ENCODE data around the gene DYNLT2. TPM values are rescaled to one million over a fixed set of nuclear protein-coding genes. Genes with fewer than 3 reads are reported as not detected.

Gene DYNLT2
- total RNA-seq, 1 donor from 2014 or later, result 0.52 TPM

GRCh38 chr6:169741344-169741743, 10.0 kb downstream of the DYNLT2 start:
- H3K9me3 ChIP-seq (ENCODE audit: control insufficient read depth in 3 of 3, low read length in 3 of 3), result no peaks in the 10 kb centered on the region
- no peaks in the 10 kb centered on the region for H3K36me3 ChIP-seq (ENCODE audit: control insufficient read depth in 3 of 3, insufficient read depth in 3 of 3, low read length in 3 of 3)
- H3K4me1 ChIP-seq (ENCODE audit: control insufficient read depth in 3 of 3, insufficient read depth in 3 of 3, low read length in 3 of 3), result peaks cover 14 to 18% (median 17%) of the 10 kb centered on the region in 3 donors
- no peaks in the 10 kb centered on the region for H3K27me3 ChIP-seq (ENCODE audit: control insufficient read depth in 3 of 3, insufficient read depth in 3 of 3, low read length in 3 of 3)
- no peak overlapping the region for H3K9ac ChIP-seq (ENCODE audit: low read depth in 1 of 3, low read length in 3 of 3)
- no peak overlapping the region for H3K27ac ChIP-seq (ENCODE audit: low read depth, low read length)
- no peak overlapping the region for H3K4me3 ChIP-seq (ENCODE audit: low read length in 3 of 3)

GRCh38 chr6:169738976-169739529, 12.3 kb downstream of the DYNLT2 start:
- H3K27ac ChIP-seq (ENCODE audit: low read depth, low read length), result peak overlapping the region; percentile 8
- no peaks in the 10 kb centered on the region for H3K27me3 ChIP-seq (ENCODE audit: control insufficient read depth in 3 of 3, insufficient read depth in 3 of 3, low read length in 3 of 3)
- H3K4me1 ChIP-seq (ENCODE audit: control insufficient read depth in 3 of 3, insufficient read depth in 3 of 3, low read length in 3 of 3), result peaks cover 14 to 21% (median 18%) of the 10 kb centered on the region in 3 donors
- peak overlapping the region in 1 of 3 donors; percentile 67 for H3K4me3 ChIP-seq (ENCODE audit: low read length in 3 of 3)
- peak overlapping the region in 2 of 3 donors; percentile 38 to 74 for H3K9ac ChIP-seq (ENCODE audit: low read depth in 1 of 3, low read length in 3 of 3)
- no peaks in the 10 kb centered on the region for H3K9me3 ChIP-seq (ENCODE audit: control insufficient read depth in 3 of 3, low read length in 3 of 3)
- no peaks in the 10 kb centered on the region for H3K36me3 ChIP-seq (ENCODE audit: control insufficient read depth in 3 of 3, insufficient read depth in 3 of 3, low read length in 3 of 3)

GRCh38 chr6:169738204-169738975, 13.0 kb downstream of the DYNLT2 start:
- peak overlapping the region; percentile 38 to 74 (median 59) for H3K9ac ChIP-seq (ENCODE audit: low read depth in 1 of 3, low read length in 3 of 3)
- no peaks in the 10 kb centered on the region for H3K36me3 ChIP-seq (ENCODE audit: control insufficient read depth in 3 of 3, insufficient read depth in 3 of 3, low read length in 3 of 3)
- no peaks in the 10 kb centered on the region for H3K27me3 ChIP-seq (ENCODE audit: control insufficient read depth in 3 of 3, insufficient read depth in 3 of 3, low read length in 3 of 3)
- H3K4me1 ChIP-seq (ENCODE audit: control insufficient read depth in 3 of 3, insufficient read depth in 3 of 3, low read length in 3 of 3), result peaks cover 14 to 21% (median 18%) of the 10 kb centered on the region in 3 donors
- peak overlapping the region; percentile 5 for H3K27ac ChIP-seq (ENCODE audit: low read depth, low read length)
- peak overlapping the region; percentile 53 to 67 (median 59) for H3K4me3 ChIP-seq (ENCODE audit: low read length in 3 of 3)
- H3K9me3 ChIP-seq (ENCODE audit: control insufficient read depth in 3 of 3, low read length in 3 of 3), result no peaks in the 10 kb centered on the region

GRCh38 chr6:169729961-169730360, 21.4 kb downstream of the DYNLT2 start:
- H3K36me3 ChIP-seq (ENCODE audit: control insufficient read depth in 3 of 3, insufficient read depth in 3 of 3, low read length in 3 of 3), result no peaks in the 10 kb centered on the region
- H3K27ac ChIP-seq (ENCODE audit: low read depth, low read length), result no peak overlapping the region
- H3K27me3 ChIP-seq (ENCODE audit: control insufficient read depth in 3 of 3, insufficient read depth in 3 of 3, low read length in 3 of 3), result no peaks in the 10 kb centered on the region
- no peak overlapping the region for H3K9ac ChIP-seq (ENCODE audit: low read depth in 1 of 3, low read length in 3 of 3)
- peaks cover 2 to 4% (median 3%) of the 10 kb centered on the region in 3 donors for H3K4me1 ChIP-seq (ENCODE audit: control insufficient read depth in 3 of 3, insufficient read depth in 3 of 3, low read length in 3 of 3)
- no peak overlapping the region for H3K4me3 ChIP-seq (ENCODE audit: low read length in 3 of 3)
- no peaks in the 10 kb centered on the region for H3K9me3 ChIP-seq (ENCODE audit: control insufficient read depth in 3 of 3, low read length in 3 of 3)

- Histone ChIP-seq H3K4me1 (ENCODE audit: control insufficient read depth in 3 of 3, insufficient read depth in 3 of 3, low read length in 3 of 3) (peaks cover 11 to 17% (median 14%) of the 10 kb centered on the region in 3 donors), H3K4me3 (ENCODE audit: low read length in 3 of 3) (no peak overlapping the region), H3K9me3 (ENCODE audit: control insufficient read depth in 3 of 3, low read length in 3 of 3) (no peaks in the 10 kb centered on the region), H3K36me3 (ENCODE audit: control insufficient read depth in 3 of 3, insufficient read depth in 3 of 3, low read length in 3 of 3) (no peaks in the 10 kb centered on the region), H3K27me3 (ENCODE audit: control insufficient read depth in 3 of 3, insufficient read depth in 3 of 3, low read length in 3 of 3) (no peaks in the 10 kb centered on the region), H3K27ac (ENCODE audit: low read depth, low read length) (no peak overlapping the region), H3K9ac (ENCODE audit: low read depth in 1 of 3, low read length in 3 of 3) (no peak overlapping the region)
Measured at GRCh38 chr6:169726963-169727362, 24.4 kb downstream of the DYNLT2 start.

GRCh38 chr6:169726049-169726400, 25.3 kb downstream of the DYNLT2 start:
- H3K9me3 ChIP-seq (ENCODE audit: control insufficient read depth in 3 of 3, low read length in 3 of 3), result no peaks in the 10 kb centered on the region
- H3K9ac ChIP-seq (ENCODE audit: low read depth in 1 of 3, low read length in 3 of 3), result no peak overlapping the region
- no peaks in the 10 kb centered on the region for H3K27me3 ChIP-seq (ENCODE audit: control insufficient read depth in 3 of 3, insufficient read depth in 3 of 3, low read length in 3 of 3)
- no peak overlapping the region for H3K27ac ChIP-seq (ENCODE audit: low read depth, low read length)
- no peaks in the 10 kb centered on the region for H3K36me3 ChIP-seq (ENCODE audit: control insufficient read depth in 3 of 3, insufficient read depth in 3 of 3, low read length in 3 of 3)
- no peak overlapping the region for H3K4me3 ChIP-seq (ENCODE audit: low read length in 3 of 3)
- H3K4me1 ChIP-seq (ENCODE audit: control insufficient read depth in 3 of 3, insufficient read depth in 3 of 3, low read length in 3 of 3), result peaks cover 15 to 24% (median 17%) of the 10 kb centered on the region in 3 donors

- Histone ChIP-seq H3K27ac (ENCODE audit: low read depth, low read length) (peak overlapping the region; percentile 63), H3K4me1 (ENCODE audit: control insufficient read depth in 3 of 3, insufficient read depth in 3 of 3, low read length in 3 of 3) (peaks cover 15 to 24% (median 17%) of the 10 kb centered on the region in 3 donors), H3K9me3 (ENCODE audit: control insufficient read depth in 3 of 3, low read length in 3 of 3) (no peaks in the 10 kb centered on the region), H3K9ac (ENCODE audit: low read depth in 1 of 3, low read length in 3 of 3) (peak overlapping the region; percentile 49 to 73 (median 73)), H3K27me3 (ENCODE audit: control insufficient read depth in 3 of 3, insufficient read depth in 3 of 3, low read length in 3 of 3) (no peaks in the 10 kb centered on the region), H3K36me3 (ENCODE audit: control insufficient read depth in 3 of 3, insufficient read depth in 3 of 3, low read length in 3 of 3) (no peaks in the 10 kb centered on the region), H3K4me3 (ENCODE audit: low read length in 3 of 3) (peak overlapping the region; percentile 64 to 76 (median 71))
Measured at GRCh38 chr6:169725125-169726048, 26.0 kb downstream of the DYNLT2 start.

- Histone ChIP-seq H3K27ac (ENCODE audit: low read depth, low read length) (peak within 1 kb of the TSS; percentile 84), H3K9me3 (ENCODE audit: control insufficient read depth in 3 of 3, low read length in 3 of 3) (no peaks in the 10 kb centered on the region), H3K27me3 (ENCODE audit: control insufficient read depth in 3 of 3, insufficient read depth in 3 of 3, low read length in 3 of 3) (no peaks in the 10 kb centered on the region), H3K9ac (ENCODE audit: low read depth in 1 of 3, low read length in 3 of 3) (peak within 1 kb of the TSS; percentile 85 to 93 (median 89)), H3K36me3 (ENCODE audit: control insufficient read depth in 3 of 3, insufficient read depth in 3 of 3, low read length in 3 of 3) (no peaks in the 10 kb centered on the region), H3K4me3 (ENCODE audit: low read length in 3 of 3) (peak within 1 kb of the TSS; percentile 84 to 94 (median 85)), H3K4me1 (ENCODE audit: control insufficient read depth in 3 of 3, insufficient read depth in 3 of 3, low read length in 3 of 3) (peaks cover 15 to 24% (median 17%) of the 10 kb centered on the region in 3 donors)
Measured at GRCh38 chr6:169724494-169725124, 26.8 kb downstream of the DYNLT2 start, which contains the start of gene PHF10. Gene PHF10 (minus strand): TSS chr6:169724500. CDS start chr6:169723931, 569 bp downstream.

GRCh38 chr6:169723991-169724493, 27.3 kb downstream of the DYNLT2 start:
- Histone ChIP-seq H3K27ac (ENCODE audit: low read depth, low read length) (no peak overlapping the region), H3K36me3 (ENCODE audit: control insufficient read depth in 3 of 3, insufficient read depth in 3 of 3, low read length in 3 of 3) (no peaks in the 10 kb centered on the region), H3K27me3 (ENCODE audit: control insufficient read depth in 3 of 3, insufficient read depth in 3 of 3, low read length in 3 of 3) (no peaks in the 10 kb centered on the region), H3K4me1 (ENCODE audit: control insufficient read depth in 3 of 3, insufficient read depth in 3 of 3, low read length in 3 of 3) (peaks cover 15 to 24% (median 17%) of the 10 kb centered on the region in 3 donors), H3K9me3 (ENCODE audit: control insufficient read depth in 3 of 3, low read length in 3 of 3) (no peaks in the 10 kb centered on the region), H3K4me3 (ENCODE audit: low read length in 3 of 3) (peak overlapping the region in 2 of 3 donors; percentile 58 to 66), H3K9ac (ENCODE audit: low read depth in 1 of 3, low read length in 3 of 3) (peak overlapping the region in 1 of 3 donors; percentile 75)
